SU-DHL-6 (cell line): Measurements from ENCODE around the gene OR5C1.

Source experiments
- H2AFZ ChIP-seq: fragments of 200-600 bp; sonication (generic); 2 replicates; pipeline ENCODE4 v1.6.1; 2014; ENCODE audit warnings: low read depth, mild to moderate bottlenecking, moderate library complexity, mixed read lengths, antibody characterized with exemption, low read length; ENCODE audit not compliant: severe bottlenecking
- H3F3A ChIP-seq: fragments of 200-600 bp; shearing (Covaris generic); 2 replicates; pipeline ENCODE4 v1.6.0; 2016; ENCODE audit warnings: antibody characterized with exemption, mild to moderate bottlenecking; ENCODE audit not compliant: insufficient read depth
- H3K27ac ChIP-seq: fragments of 200-600 bp; sonication (generic); 2 replicates; pipeline ENCODE4 v1.5.1; 2016; ENCODE audit warnings: low read depth, mild to moderate bottlenecking, low read length, moderate library complexity, mixed read lengths
- H3K27me3 ChIP-seq: fragments of 200-600 bp; sonication (generic), shearing (Covaris generic); 2 replicates; pipeline ENCODE4 v1.6.0; 2014; ENCODE audit warnings: mild to moderate bottlenecking, low read length
- H3K36me3 ChIP-seq: fragments of 200-600 bp; sonication (generic); 2 replicates; pipeline ENCODE4 v1.6.1; 2014; ENCODE audit warnings: mild to moderate bottlenecking, low read length, mixed read lengths
- H3K4me2 ChIP-seq: fragments of 300-600, 200-600 bp; shearing (Covaris generic), sonication (generic); 2 replicates; pipeline ENCODE4 v1.6.0; 2014; ENCODE audit warnings: low read length, low read depth, mild to moderate bottlenecking; ENCODE audit not compliant: poor library complexity, severe bottlenecking
- H3K4me3 ChIP-seq: fragments of 200-600 bp; sonication (generic); 2 replicates; pipeline ENCODE4 v1.5.1; 2014; ENCODE audit warnings: antibody characterized with exemption, low read length, mild to moderate bottlenecking, mixed read lengths; ENCODE audit not compliant: insufficient read depth, poor library complexity, severe bottlenecking
- H3K79me2 ChIP-seq: fragments of 200-600 bp; sonication (generic); 2 replicates; pipeline ENCODE4 v1.6.1; 2014; ENCODE audit warnings: mild to moderate bottlenecking, low read length, moderate library complexity; ENCODE audit not compliant: insufficient read depth
- H3K9ac ChIP-seq: fragments of 200-600 bp; sonication (generic); 2 replicates; pipeline ENCODE4 v1.7.0; 2014; ENCODE audit warnings: mild to moderate bottlenecking, low read length
- H3K9me2 ChIP-seq: fragments of 200-600 bp; sonication (generic); replicated peaks from 2 replicates; pipeline ENCODE4 v1.6.1; 2014; ENCODE audit warnings: low read length; ENCODE audit not compliant: insufficient read depth
- H3K9me3 ChIP-seq: fragments of 200-600 bp; sonication (generic); 2 replicates; pipeline ENCODE4 v1.6.1; 2014; ENCODE audit warnings: low read length, mixed read lengths; ENCODE audit not compliant: insufficient read depth
- H4K20me1 ChIP-seq: fragments of 200-600 bp; sonication (generic); 2 replicates; pipeline ENCODE4 v1.6.1; 2014; ENCODE audit warnings: low read depth, mild to moderate bottlenecking, antibody characterized with exemption, low read length, moderate library complexity, mixed read lengths
- EZH2phosphoT487 ChIP-seq: fragments of 200-600 bp; sonication (generic), shearing (Covaris generic); conservative IDR thresholded peaks from 2 replicates; pipeline ENCODE4 v1.6.1; 2018; ENCODE audit warnings: mild to moderate bottlenecking, antibody characterized with exemption, low read length, moderate library complexity, mixed read lengths
- TF ChIP-seq, protein P1 (sequence below): fragments of 200-600 bp; sonication (generic); IDR thresholded peaks from one replicate; pipeline ENCODE4 v1.5.1; 2017; ENCODE audit warnings: antibody characterized with exemption, mild to moderate bottlenecking, low read length, moderate library complexity; ENCODE audit not compliant: insufficient read depth, poor library complexity, severe bottlenecking

Gene OR5C1

DNA sequence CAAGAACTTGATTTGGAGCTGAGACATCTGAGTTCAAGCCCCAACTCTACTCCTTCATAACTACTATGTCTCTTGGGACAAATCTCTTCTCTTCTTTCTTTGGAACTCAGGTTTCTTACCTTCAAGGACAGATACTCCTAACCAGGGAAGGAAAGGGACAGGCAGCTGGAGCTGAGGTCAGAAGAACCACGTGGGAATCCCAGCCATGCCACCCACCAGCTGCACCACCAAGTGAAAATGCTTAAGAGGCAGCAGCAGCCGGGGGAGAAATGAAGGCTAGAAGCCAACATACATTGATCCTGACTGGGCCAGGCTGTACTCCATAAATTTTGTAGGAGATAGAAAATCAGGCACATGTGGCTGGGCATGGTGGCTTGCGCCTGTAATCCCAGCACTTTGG lies 9.6 kb upstream of the OR5C1 start:
- Histone ChIP-seq H2AFZ (no peak overlapping the region), H3K9me2 (no peaks in the 10 kb centered on the region), H3K27me3 (no peaks in the 10 kb centered on the region; the same call in 1 of the 2 replicates), H3F3A (no peaks in the 10 kb centered on the region), H3K9ac (no peak overlapping the region), H3K27ac (no peak overlapping the region), H3K4me3 (no peak overlapping the region), H3K79me2 (no peaks in the 10 kb centered on the region), H4K20me1 (no peaks in the 10 kb centered on the region), H3K36me3 (no peaks in the 10 kb centered on the region), H3K9me3 (no peaks in the 10 kb centered on the region), H3K4me2 (no peak overlapping the region)
- TF ChIP-seq EZH2phosphoT487: no peak
- TF ChIP-seq, protein P1, sequence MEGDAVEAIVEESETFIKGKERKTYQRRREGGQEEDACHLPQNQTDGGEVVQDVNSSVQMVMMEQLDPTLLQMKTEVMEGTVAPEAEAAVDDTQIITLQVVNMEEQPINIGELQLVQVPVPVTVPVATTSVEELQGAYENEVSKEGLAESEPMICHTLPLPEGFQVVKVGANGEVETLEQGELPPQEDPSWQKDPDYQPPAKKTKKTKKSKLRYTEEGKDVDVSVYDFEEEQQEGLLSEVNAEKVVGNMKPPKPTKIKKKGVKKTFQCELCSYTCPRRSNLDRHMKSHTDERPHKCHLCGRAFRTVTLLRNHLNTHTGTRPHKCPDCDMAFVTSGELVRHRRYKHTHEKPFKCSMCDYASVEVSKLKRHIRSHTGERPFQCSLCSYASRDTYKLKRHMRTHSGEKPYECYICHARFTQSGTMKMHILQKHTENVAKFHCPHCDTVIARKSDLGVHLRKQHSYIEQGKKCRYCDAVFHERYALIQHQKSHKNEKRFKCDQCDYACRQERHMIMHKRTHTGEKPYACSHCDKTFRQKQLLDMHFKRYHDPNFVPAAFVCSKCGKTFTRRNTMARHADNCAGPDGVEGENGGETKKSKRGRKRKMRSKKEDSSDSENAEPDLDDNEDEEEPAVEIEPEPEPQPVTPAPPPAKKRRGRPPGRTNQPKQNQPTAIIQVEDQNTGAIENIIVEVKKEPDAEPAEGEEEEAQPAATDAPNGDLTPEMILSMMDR: no peak

DNA sequence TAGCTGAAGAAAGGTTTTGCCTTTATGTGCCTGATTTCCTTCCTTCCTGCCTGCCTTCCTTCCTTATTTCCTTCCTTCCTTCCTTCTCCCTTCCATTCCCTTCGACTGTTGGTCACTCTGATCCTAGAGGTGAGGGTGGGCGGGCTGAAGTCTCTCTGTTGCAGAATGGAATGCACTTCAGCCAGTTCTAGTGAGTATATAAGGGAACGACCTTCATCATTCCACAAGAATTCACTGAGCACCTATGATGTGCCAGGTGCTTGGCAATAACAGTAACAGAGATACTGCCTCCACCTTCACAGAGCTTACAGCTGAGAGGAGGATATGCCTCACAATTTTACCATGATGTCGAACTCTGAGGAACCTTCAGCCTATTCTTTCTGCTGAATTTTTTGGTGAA lies 8.7 kb upstream of the OR5C1 start:
- no peaks in the 10 kb centered on the region for H3F3A ChIP-seq
- H2AFZ ChIP-seq: no peak overlapping the region
- no peaks in the 10 kb centered on the region for H3K9me3 ChIP-seq
- H3K9me2 ChIP-seq: no peaks in the 10 kb centered on the region
- TF ChIP-seq, protein P1: no peak
- no peak for TF ChIP-seq EZH2phosphoT487
- H3K27ac ChIP-seq: no peak overlapping the region
- H3K27me3 ChIP-seq: no peaks in the 10 kb centered on the region; the same call in 1 of the 2 replicates
- no peak overlapping the region for H3K9ac ChIP-seq
- no peaks in the 10 kb centered on the region for H3K36me3 ChIP-seq
- no peaks in the 10 kb centered on the region for H3K79me2 ChIP-seq
- no peak overlapping the region for H3K4me3 ChIP-seq
- no peaks in the 10 kb centered on the region for H4K20me1 ChIP-seq
- no peak overlapping the region for H3K4me2 ChIP-seq

DNA sequence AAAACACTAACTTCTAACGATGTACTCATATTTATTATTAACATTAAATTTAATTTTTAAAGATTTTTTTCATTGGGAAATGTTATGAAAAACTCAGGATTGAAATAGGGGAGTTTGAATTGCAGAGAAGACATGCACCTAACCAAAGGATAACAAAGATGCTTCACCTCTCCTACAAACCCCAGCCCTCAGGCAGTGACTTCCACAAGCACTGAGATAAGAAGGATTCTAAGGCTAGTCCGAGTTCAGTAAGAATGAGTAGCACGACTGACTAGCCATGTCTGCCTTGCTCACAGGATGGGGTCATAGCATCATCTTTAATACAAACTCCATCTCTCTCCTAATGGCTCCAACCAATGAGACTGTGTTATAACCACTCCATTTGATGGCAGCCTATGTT lies 7.1 kb upstream of the OR5C1 start:
- Histone ChIP-seq H3K27me3 (no peaks in the 10 kb centered on the region; the same call in 1 of the 2 replicates), H3K9me2 (no peaks in the 10 kb centered on the region), H3K36me3 (no peaks in the 10 kb centered on the region), H3K4me2 (no peak overlapping the region), H3K27ac (no peak overlapping the region), H3K4me3 (no peak overlapping the region), H3K9me3 (no peaks in the 10 kb centered on the region), H4K20me1 (no peaks in the 10 kb centered on the region), H3F3A (no peaks in the 10 kb centered on the region), H3K9ac (no peak overlapping the region), H2AFZ (no peak overlapping the region), H3K79me2 (no peaks in the 10 kb centered on the region)
- TF ChIP-seq EZH2phosphoT487: no peak
- TF ChIP-seq, protein P1: no peak

- TF ChIP-seq, protein P1: no peak
- no peak for TF ChIP-seq EZH2phosphoT487
- Histone ChIP-seq H3K27me3 (no peaks in the 10 kb centered on the region), H4K20me1 (no peaks in the 10 kb centered on the region), H3K9ac (no peak overlapping the region), H3K79me2 (no peaks in the 10 kb centered on the region), H3F3A (no peaks in the 10 kb centered on the region), H2AFZ (no peak overlapping the region), H3K36me3 (no peaks in the 10 kb centered on the region), H3K4me2 (no peak overlapping the region), H3K9me2 (no peaks in the 10 kb centered on the region), H3K4me3 (no peak overlapping the region), H3K27ac (no peak overlapping the region), H3K9me3 (no peaks in the 10 kb centered on the region)
These were observed 3.5 kb upstream of the OR5C1 start for GRCh38 chr9:122785269-122785668.
